BLaER1 (cell line): ENCODE results near the gene GDPGP1.
"Not testable (repeated sequence)": the region's sequence is repeated elsewhere in the genome, so short reads cannot be mapped to it uniquely, and the experiment has no call there.

Source experiments
- H3K27ac ChIP-seq: shearing (Covaris generic); formaldehyde crosslinking; 2 replicates; pipeline ENCODE4 v1.8.1; 2022
- H3K27me3 ChIP-seq: shearing (Covaris generic); formaldehyde crosslinking; 2 replicates; pipeline ENCODE4 v1.8.1; 2022
- H3K36me3 ChIP-seq: shearing (Covaris generic); formaldehyde crosslinking; 2 replicates; pipeline ENCODE4 v1.8.1; 2022
- H3K4me1 ChIP-seq: shearing (Covaris generic); formaldehyde crosslinking; 2 replicates; pipeline ENCODE4 v1.8.1; 2022
- H3K4me2 ChIP-seq: shearing (Covaris generic); formaldehyde crosslinking; 2 replicates; pipeline ENCODE4 v1.8.1; 2022
- H3K4me3 ChIP-seq: shearing (Covaris generic); formaldehyde crosslinking; 2 replicates; pipeline ENCODE4 v1.8.1; 2022
- H3K9ac ChIP-seq: shearing (Covaris generic); formaldehyde crosslinking; 2 replicates; pipeline ENCODE4 v1.8.1; 2022
- H3K9me3 ChIP-seq: shearing (Covaris generic); formaldehyde crosslinking; 2 replicates; pipeline ENCODE4 v1.8.1; 2022
- H4K20me1 ChIP-seq: shearing (Covaris generic); formaldehyde crosslinking; 2 replicates; pipeline ENCODE4 v1.8.1; 2022
- Cebpa-rat ChIP-seq: shearing (Covaris generic); IDR thresholded peaks from 2 replicates; pipeline ENCODE4 v1.8.1; 2022

Gene GDPGP1

GRCh38 chr15:90271459-90272166, 37.6 kb downstream of the GDPGP1 start:
- no peak overlapping the region for H3K4me3 ChIP-seq

GRCh38 chr15:90278467-90278866, 44.5 kb downstream of the GDPGP1 start:
- not testable (repeated sequence) for H3K9ac ChIP-seq, H3K4me2 ChIP-seq, H3K4me3 ChIP-seq, H3K9me3 ChIP-seq, H3K27me3 ChIP-seq, H3K27ac ChIP-seq
- peaks cover 27% of the 10 kb centered on the region for H3K36me3 ChIP-seq
- peaks cover 12% of the 10 kb centered on the region; the same call in 1 of the 2 replicates for H3K4me1 ChIP-seq
- peaks cover 21% of the 10 kb centered on the region for H4K20me1 ChIP-seq

More at GRCh38 chr15:90271459-90272166, 37.6 kb downstream of the GDPGP1 start:
- peaks cover 89% of the 10 kb centered on the region for H4K20me1 ChIP-seq
- no peak overlapping the region for H3K27ac ChIP-seq
- no peak overlapping the region for H3K4me2 ChIP-seq
- 0 out of 2 replicates have a peak overlapping the region, but pooled peaks have one; percentile 30 for H3K9ac ChIP-seq
- no peaks in the 10 kb centered on the region for H3K27me3 ChIP-seq
- H3K36me3 ChIP-seq = peaks cover 74% of the 10 kb centered on the region
- no peak for TF ChIP-seq Cebpa-rat
- peaks cover 36% of the 10 kb centered on the region for H3K4me1 ChIP-seq
- no peaks in the 10 kb centered on the region for H3K9me3 ChIP-seq

GRCh38 chr15:90280743-90281142, 46.7 kb downstream of the GDPGP1 start:
- not testable (repeated sequence) for H3K36me3 ChIP-seq, H3K4me2 ChIP-seq, H3K9ac ChIP-seq, H3K4me3 ChIP-seq, H3K27me3 ChIP-seq, H3K9me3 ChIP-seq, H4K20me1 ChIP-seq, H3K27ac ChIP-seq
- peaks cover 12% of the 10 kb centered on the region; the same call in 1 of the 2 replicates for H3K4me1 ChIP-seq

- not testable (repeated sequence) for H3K4me3 ChIP-seq, H3K9ac ChIP-seq, H3K9me3 ChIP-seq, H4K20me1 ChIP-seq, H3K27me3 ChIP-seq, H3K36me3 ChIP-seq, H3K4me2 ChIP-seq, H3K27ac ChIP-seq
- peaks cover 12% of the 10 kb centered on the region for H3K4me1 ChIP-seq
Observed at GRCh38 chr15:90281637-90282036, 47.6 kb downstream of the GDPGP1 start.

- TF ChIP-seq Cebpa-rat = no peak
- no peaks in the 10 kb centered on the region for H3K9me3 ChIP-seq
- H3K4me2 ChIP-seq = peak overlapping the region; percentile 71
- no peaks in the 10 kb centered on the region for H4K20me1 ChIP-seq
- H3K4me3 ChIP-seq = no peak overlapping the region
- H3K9ac ChIP-seq = 0 out of 2 replicates have a peak overlapping the region, but pooled peaks have one; percentile 60
- H3K27ac ChIP-seq = no peak overlapping the region
- no peaks in the 10 kb centered on the region for H3K36me3 ChIP-seq
- H3K4me1 ChIP-seq = peaks cover 24% of the 10 kb centered on the region
- H3K27me3 ChIP-seq = no peaks in the 10 kb centered on the region
Observed at GRCh38 chr15:90286678-90287077, 52.7 kb downstream of the GDPGP1 start.

- Histone ChIP-seq H3K4me2 (peak overlapping the region; percentile 71), H3K27ac (0 out of 2 replicates have a peak overlapping the region, but pooled peaks have one; percentile 23), H3K27me3 (no peaks in the 10 kb centered on the region), H3K4me1 (peaks cover 28% of the 10 kb centered on the region), H3K4me3 (no peak overlapping the region), H4K20me1 (no peaks in the 10 kb centered on the region), H3K36me3 (no peaks in the 10 kb centered on the region), H3K9me3 (no peaks in the 10 kb centered on the region), H3K9ac (peak overlapping the region; percentile 60; the same call in 1 of the 2 replicates)
- TF ChIP-seq Cebpa-rat = no peak
Observed at GRCh38 chr15:90287101-90287500, 53.1 kb downstream of the GDPGP1 start.

- no peak overlapping the region for H3K27ac ChIP-seq
- no peaks in the 10 kb centered on the region for H3K27me3 ChIP-seq
- no peaks in the 10 kb centered on the region for H3K9me3 ChIP-seq
- no peak overlapping the region for H3K9ac ChIP-seq
- TF ChIP-seq Cebpa-rat = no peak
- no peaks in the 10 kb centered on the region for H3K36me3 ChIP-seq
- H4K20me1 ChIP-seq = no peaks in the 10 kb centered on the region
- peaks cover 29% of the 10 kb centered on the region for H3K4me1 ChIP-seq
- H3K4me2 ChIP-seq = no peak overlapping the region
- no peak overlapping the region for H3K4me3 ChIP-seq
Observed at GRCh38 chr15:90287946-90288345, 53.9 kb downstream of the GDPGP1 start.

- Histone ChIP-seq H3K9me3 (no peaks in the 10 kb centered on the region), H4K20me1 (no peaks in the 10 kb centered on the region), H3K27ac (no peak overlapping the region), H3K9ac (no peak overlapping the region), H3K4me1 (peaks cover 50% of the 10 kb centered on the region), H3K36me3 (no peaks in the 10 kb centered on the region), H3K4me2 (no peak overlapping the region), H3K4me3 (no peak overlapping the region), H3K27me3 (no peaks in the 10 kb centered on the region)
- no peak for TF ChIP-seq Cebpa-rat
Observed at GRCh38 chr15:90291679-90292356, 57.8 kb downstream of the GDPGP1 start.

- H3K9ac ChIP-seq, H3K27me3 ChIP-seq, H3K9me3 ChIP-seq, H3K36me3 ChIP-seq, H3K4me3 ChIP-seq, H4K20me1 ChIP-seq: not testable (repeated sequence)
- Histone ChIP-seq H3K4me1 (peaks cover 43% of the 10 kb centered on the region), H3K27ac (peak overlapping the region; percentile 51; the same call in 1 of the 2 replicates), H3K4me2 (peak overlapping the region; percentile 66)
Observed at GRCh38 chr15:90293040-90293810, 59.2 kb downstream of the GDPGP1 start.

GRCh38 chr15:90294159-90294558, 60.1 kb downstream of the GDPGP1 start:
- Histone ChIP-seq H4K20me1 (no peaks in the 10 kb centered on the region), H3K27me3 (no peaks in the 10 kb centered on the region), H3K9me3 (no peaks in the 10 kb centered on the region), H3K4me1 (peaks cover 43% of the 10 kb centered on the region), H3K4me3 (no peak overlapping the region), H3K9ac (no peak overlapping the region), H3K4me2 (peak overlapping the region; percentile 66), H3K27ac (no peak overlapping the region), H3K36me3 (no peaks in the 10 kb centered on the region)
- no peak for TF ChIP-seq Cebpa-rat
